ENCODE measurements around the gene UGGT2.
"Not testable (repeated sequence)": the region's sequence is repeated elsewhere in the genome, so short reads cannot be mapped to it uniquely, and the experiment has no call there.

UGGT2 gene

GRCh38 chr13:95968906-95969305, 84.3 kb downstream of the UGGT2 start:
- DNase-seq (ENCODE audit: low read depth): no peak

DNA sequence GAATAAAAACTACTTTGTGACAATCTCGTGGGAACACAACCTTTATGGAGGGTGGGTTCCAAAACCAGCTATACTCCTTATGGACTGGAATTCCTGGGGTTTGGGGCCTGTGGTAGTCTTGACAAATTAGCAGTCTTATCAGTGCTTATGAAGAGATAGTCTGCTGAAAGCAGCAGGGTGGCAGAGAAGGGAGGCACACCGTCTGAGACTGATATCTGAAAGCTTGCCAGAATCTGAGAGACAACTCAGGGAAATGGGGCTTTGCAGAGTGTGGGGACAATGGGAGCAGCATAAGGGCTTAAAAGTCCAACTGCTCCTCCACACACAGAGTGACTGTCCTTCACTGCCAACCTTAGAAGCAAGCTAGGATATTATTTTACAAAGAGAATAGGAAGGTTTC, 95.9 kb downstream of the UGGT2 start:
- no peak for DNase-seq (ENCODE audit: low read depth)

- no peak for DNase-seq (ENCODE audit: low read depth)
Measured at GRCh38 chr13:95956589-95957148, 96.5 kb downstream of the UGGT2 start.

- DNase-seq (ENCODE audit: low read depth): no peak
Measured at GRCh38 chr13:95955719-95956118, 97.5 kb downstream of the UGGT2 start.

DNA sequence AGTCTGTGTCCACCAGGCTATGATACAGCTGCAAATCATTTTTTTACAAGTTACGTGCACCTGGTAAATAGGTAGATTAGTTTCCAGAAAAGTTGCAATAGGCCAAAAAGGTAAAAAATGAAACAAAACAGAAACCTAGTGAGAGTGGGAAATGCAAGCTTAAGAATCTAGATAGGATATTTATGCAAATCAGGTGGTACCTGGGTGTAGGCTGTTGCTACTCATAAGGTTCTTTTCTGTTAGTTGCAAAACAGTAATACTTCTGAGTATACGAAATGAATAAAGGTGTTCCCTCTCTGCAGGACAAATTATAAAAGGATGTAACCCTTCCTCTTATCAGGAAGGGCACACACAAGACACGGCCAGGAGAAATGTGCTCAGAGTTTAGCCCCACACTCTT, 97.9 kb downstream of the UGGT2 start:
- DNase-seq (ENCODE audit: low read depth): no peak

DNA sequence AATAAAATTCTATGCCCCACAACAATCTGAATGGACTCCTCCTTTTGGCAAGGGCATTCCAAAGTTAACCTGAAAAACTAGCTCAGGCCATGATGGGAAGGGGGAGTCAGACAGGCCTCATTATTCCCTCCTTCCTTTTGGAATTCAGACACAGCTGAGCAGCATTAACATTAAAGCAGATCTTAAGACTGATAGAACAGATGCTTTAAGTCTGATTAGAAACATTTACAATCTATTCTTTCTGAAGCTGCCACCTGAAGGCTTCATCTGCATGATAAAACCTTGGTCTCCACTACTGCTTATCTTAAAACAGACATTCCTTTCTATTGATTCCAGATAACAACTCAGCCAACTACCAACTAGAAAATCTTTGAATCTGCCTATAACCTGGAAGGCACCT, 98.9 kb downstream of the UGGT2 start:
- no peak for DNase-seq (ENCODE audit: low read depth)

- DNase-seq (ENCODE audit: low read depth): no peak
Measured at GRCh38 chr13:95950103-95950502, 103.1 kb downstream of the UGGT2 start.

- DNase-seq (ENCODE audit: low read depth): no peak
Measured at GRCh38 chr13:95948656-95949055, 104.5 kb downstream of the UGGT2 start.

- no peak for DNase-seq (ENCODE audit: low read depth)
Measured at GRCh38 chr13:95937714-95938320, 115.4 kb downstream of the UGGT2 start.

- no peak for DNase-seq (ENCODE audit: low read depth)
Measured at GRCh38 chr13:95931300-95932025, 121.7 kb downstream of the UGGT2 start.

- no peak for DNase-seq (ENCODE audit: low read depth)
Measured at GRCh38 chr13:95929430-95929829, 123.8 kb downstream of the UGGT2 start.

GRCh38 chr13:95928367-95928906, 124.8 kb downstream of the UGGT2 start:
- not testable (repeated sequence) for DNase-seq (ENCODE audit: low read depth)

DNA sequence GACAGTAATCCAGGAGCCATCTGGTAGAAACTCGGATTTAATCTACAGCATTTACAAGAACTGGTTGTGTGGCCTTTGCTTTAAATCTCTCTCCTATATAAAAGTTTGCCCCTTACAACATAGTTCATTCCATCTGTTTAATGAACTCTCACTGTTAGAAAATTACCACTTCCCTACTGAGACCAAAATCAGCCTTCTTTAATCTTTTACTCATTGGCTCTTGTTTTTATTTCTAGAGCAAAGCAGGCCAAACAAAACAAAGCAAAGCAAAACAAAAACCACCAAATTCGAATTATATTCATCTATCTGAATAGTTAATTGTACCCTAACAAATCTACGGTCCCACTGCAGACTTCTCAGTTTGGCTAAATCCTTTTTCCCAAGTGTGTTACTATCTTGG, 127.0 kb downstream of the UGGT2 start:
- no peak for DNase-seq (ENCODE audit: low read depth)

DNA sequence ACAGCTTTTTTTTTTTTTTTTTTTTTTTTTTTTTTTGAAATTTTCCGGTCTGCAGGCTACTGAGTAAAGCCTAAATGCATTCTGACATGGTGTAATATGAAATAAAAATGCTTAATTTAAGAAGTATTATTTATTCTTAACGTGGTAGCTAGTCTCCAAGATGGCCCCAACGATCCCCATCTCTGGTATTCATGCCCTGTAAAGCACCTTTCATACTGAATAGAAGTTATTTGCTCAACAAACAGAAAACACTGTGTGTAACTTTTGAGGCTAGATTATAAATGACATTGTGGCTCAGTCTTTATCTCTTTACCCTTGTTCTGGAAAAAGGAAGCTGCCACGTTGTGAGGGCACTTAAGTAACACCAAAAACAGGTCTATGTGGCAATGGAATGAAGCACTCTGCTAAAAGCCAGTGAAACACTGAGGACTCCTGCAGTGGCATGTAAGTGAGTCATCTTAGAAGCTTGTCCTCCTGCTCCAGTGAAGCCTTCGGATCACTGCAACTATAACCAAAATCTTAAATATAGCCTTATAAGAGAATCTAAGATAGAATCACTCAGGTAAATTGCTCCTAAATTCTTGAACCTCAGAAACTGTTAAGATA, 128.7 kb downstream of the UGGT2 start:
- DNase-seq (ENCODE audit: low read depth): no peak

GRCh38 chr13:95921485-95921884, 131.7 kb downstream of the UGGT2 start:
- no peak for DNase-seq (ENCODE audit: low read depth)

GRCh38 chr13:95920485-95920884, 132.7 kb downstream of the UGGT2 start:
- DNase-seq (ENCODE audit: low read depth): no peak

DNA sequence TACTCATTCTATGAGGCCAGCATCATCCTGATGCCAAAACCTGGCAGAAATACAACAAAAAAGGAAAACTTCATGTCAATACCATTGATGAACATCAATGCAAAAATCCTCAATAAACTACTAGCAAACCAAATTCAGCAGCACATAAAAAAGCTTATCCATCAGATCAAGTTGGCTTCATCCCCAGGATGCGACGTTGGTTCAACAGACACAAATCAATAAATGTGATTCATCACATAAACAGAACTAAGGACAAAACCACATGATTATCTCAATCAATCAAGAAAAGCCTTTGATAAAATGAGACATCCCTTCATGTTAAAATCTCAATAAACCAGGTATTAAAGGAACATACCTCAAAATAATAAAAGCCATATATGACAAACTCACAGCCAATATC, 134.3 kb downstream of the UGGT2 start:
- DNase-seq (ENCODE audit: low read depth): no peak

GRCh38 chr13:95914991-95915501, 138.2 kb downstream of the UGGT2 start:
- no peak for DNase-seq (ENCODE audit: low read depth)

GRCh38 chr13:95906999-95907398, 146.2 kb downstream of the UGGT2 start:
- DNase-seq (ENCODE audit: low read depth): no peak

DNA sequence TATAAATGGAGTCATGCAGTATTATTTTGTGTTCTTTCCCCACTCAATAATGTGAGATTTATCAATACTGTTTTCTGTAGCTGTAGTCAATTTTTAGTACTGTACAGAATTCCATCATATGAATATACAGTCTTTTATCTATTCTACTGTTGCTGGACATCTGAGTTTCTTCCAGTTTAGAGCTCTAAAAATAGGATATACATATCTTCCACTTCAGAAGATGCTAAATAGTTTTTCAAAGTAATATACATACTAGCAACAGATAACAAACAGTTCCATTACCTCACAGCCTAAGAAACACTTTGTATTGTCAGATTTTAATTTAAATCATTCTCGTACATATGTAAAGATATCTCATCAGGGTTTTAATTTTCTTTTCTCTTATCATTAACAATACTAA, 149.6 kb downstream of the UGGT2 start:
- no peak for DNase-seq (ENCODE audit: low read depth)

GRCh38 chr13:95902741-95903140, 150.5 kb downstream of the UGGT2 start:
- DNase-seq (ENCODE audit: low read depth): no peak

GRCh38 chr13:95898256-95898655, 154.9 kb downstream of the UGGT2 start:
- no peak for DNase-seq (ENCODE audit: low read depth)

- no peak for DNase-seq (ENCODE audit: low read depth)
Measured at GRCh38 chr13:95896301-95896700, 156.9 kb downstream of the UGGT2 start.

All from stimulated activated CD8-positive, alpha-beta memory T cell treated with anti-CD3 and anti-CD28 coated beads, Interleukin-15, amount 100 ng/mL, for 24 hours (primary cell).